ENCODE results near the gene FOXP4. TPM values are rescaled to one million over a fixed set of nuclear protein-coding genes. Genes with fewer than 3 reads are reported as not detected.

Gene FOXP4
- total RNA-seq, 1 donor from 2014 or later: 0.82 TPM

Small RNA genes lying within 50 kb of the gene (small RNA-seq; reads per million reads assigned to genes)
- not detected for gene MIR4641

Other genes starting within 250 kb of the FOXP4 start
- not detected for gene NCR2, start 210.8 kb upstream of the FOXP4 start, total RNA-seq
- gene MDFI, start 92.1 kb downstream of the FOXP4 start, total RNA-seq: 11.4 TPM
- 1.6 TPM for gene TFEB, start 189.2 kb downstream of the FOXP4 start, total RNA-seq
- gene PGC, start 201.0 kb downstream of the FOXP4 start, total RNA-seq: under 0.01 TPM
- 9.4 TPM for gene FRS3, start 233.5 kb downstream of the FOXP4 start, total RNA-seq
- gene PRICKLE4, start 234.4 kb downstream of the FOXP4 start, total RNA-seq: 0.41 TPM
- gene TOMM6, start 241.3 kb downstream of the FOXP4 start, total RNA-seq: 35.9 TPM

Measured in frontal cortex (tissue), 1 donor.